ENCODE measurements around the gene KBTBD13. TPM values are rescaled to one million over a fixed set of nuclear protein-coding genes. Genes with fewer than 3 reads are reported as not detected.

KBTBD13 gene
- total RNA-seq, 1 experiment from 2014 or later, result not detected

- no peak for DNase-seq (ENCODE audit: low read depth, low spot score)
- no peaks in the 10 kb centered on the region for H3K36me3 ChIP-seq (ENCODE audit: control insufficient read depth, insufficient read depth, low read length)
Observed at GRCh38 chr15:65095747-65096104, 19.2 kb downstream of the KBTBD13 start.

GRCh38 chr15:65096481-65097385, 20.2 kb downstream of the KBTBD13 start:
- CTCF ChIA-PET, result interaction anchor here (0.6 kb wide), 1 partner anchor 271 kb away, joined by 3 read pairs; no protein-coding TSS in a partner anchor

More at GRCh38 chr15:65095747-65096104, 19.2 kb downstream of the KBTBD13 start:
- Histone ChIP-seq H3K4me1 (ENCODE audit: control insufficient read depth, insufficient read depth, low read length) (no peaks in the 10 kb centered on the region), H3K27ac (ENCODE audit: low read length) (no peak overlapping the region), H3K4me3 (ENCODE audit: low read depth in 2 of 2, low read length in 2 of 2) (no peak overlapping the region), H3K27me3 (ENCODE audit: control insufficient read depth, insufficient read depth, low read length) (no peaks in the 10 kb centered on the region), H3K9me3 (ENCODE audit: control insufficient read depth, insufficient read depth, low read depth, low read length) (no peaks in the 10 kb centered on the region)
- in situ Hi-C loops (cut with HindIII; ENCODE audit: low pct_unique_long_range_greater_than_20kb, low sequenced_read_pairs), result no loop called here
- intact Hi-C loops (cut with micrococcal nuclease; ENCODE audit: unreplicated experiment), result no loop called here
- BruUV-seq (replicated peaks), result no TSS peak
- no peak for TF ChIP-seq TCF7L2 (IDR thresholded peaks at IDR 0.05; ENCODE audit: low read depth, low read length)
- TF ChIP-seq CTCF (IDR thresholded peaks at IDR 0.05), result no peak
- TF ChIP-seq POLR2AphosphoS5 (IDR thresholded peaks at IDR 0.05; ENCODE audit: low read depth, low read length), result no peak
- TF ChIP-seq SIN3A (IDR thresholded peaks at IDR 0.05; ENCODE audit: borderline replicate concordance, insufficient read depth, low read depth, low read length), result no peak
- TF ChIP-seq REST (IDR thresholded peaks at IDR 0.05; ENCODE audit: insufficient read depth in 1 of 2, low read depth in 2 of 2, low read length in 1 of 2), result no peak
- ChIA-PET POLR2A (no interaction called here), CTCF (interaction anchor here (0.6 kb wide), 1 partner anchor 270 kb away, joined by 3 read pairs; no protein-coding TSS in a partner anchor)
- no peak for ATAC-seq

More at GRCh38 chr15:65096481-65097385, 20.2 kb downstream of the KBTBD13 start:
- Histone ChIP-seq H3K4me1 (ENCODE audit: control insufficient read depth, insufficient read depth, low read length) (no peaks in the 10 kb centered on the region), H3K9me3 (ENCODE audit: control insufficient read depth, insufficient read depth, low read depth, low read length) (no peaks in the 10 kb centered on the region), H3K27ac (ENCODE audit: low read length) (no peak overlapping the region), H3K4me3 (ENCODE audit: low read depth in 2 of 2, low read length in 2 of 2) (no peak overlapping the region), H3K36me3 (ENCODE audit: control insufficient read depth, insufficient read depth, low read length) (no peaks in the 10 kb centered on the region), H3K27me3 (ENCODE audit: control insufficient read depth, insufficient read depth, low read length) (no peaks in the 10 kb centered on the region)
- intact Hi-C loops (cut with micrococcal nuclease; ENCODE audit: unreplicated experiment) (no loop called here), in situ Hi-C loops (cut with HindIII; ENCODE audit: low pct_unique_long_range_greater_than_20kb, low sequenced_read_pairs) (no loop called here)
- ATAC-seq, result no peak
- TF ChIP-seq REST (IDR thresholded peaks at IDR 0.05; ENCODE audit: insufficient read depth in 1 of 2, low read depth in 2 of 2, low read length in 1 of 2) (no peak), TCF7L2 (IDR thresholded peaks at IDR 0.05; ENCODE audit: low read depth, low read length) (no peak), POLR2AphosphoS5 (IDR thresholded peaks at IDR 0.05; ENCODE audit: low read depth, low read length) (no peak), SIN3A (IDR thresholded peaks at IDR 0.05; ENCODE audit: borderline replicate concordance, insufficient read depth, low read depth, low read length) (no peak)
- no TSS peak for BruUV-seq (replicated peaks)
- no peak for DNase-seq (ENCODE audit: low read depth, low spot score)
- POLR2A ChIA-PET, result no interaction called here

Measured in Panc1 (cell line).